WI38 (cell line): ENCODE data around the gene C2orf80.
A peak's percentile ranks its signal among the peaks of the same experiment; 100 is the strongest.

Experiments
- H3K4me3 ChIP-seq: 2 replicates; pipeline ENCODE4 v1.5.1; 2011; ENCODE audit warnings: low read depth, mild to moderate bottlenecking, control low read depth, low read length
- TF ChIP-seq, protein P1 (sequence below): IDR thresholded peaks from 2 replicates; pipeline ENCODE4 v1.5.1; 2012; ENCODE audit warnings: low read depth, mild to moderate bottlenecking, control low read depth, low read length

Gene C2orf80

DNA sequence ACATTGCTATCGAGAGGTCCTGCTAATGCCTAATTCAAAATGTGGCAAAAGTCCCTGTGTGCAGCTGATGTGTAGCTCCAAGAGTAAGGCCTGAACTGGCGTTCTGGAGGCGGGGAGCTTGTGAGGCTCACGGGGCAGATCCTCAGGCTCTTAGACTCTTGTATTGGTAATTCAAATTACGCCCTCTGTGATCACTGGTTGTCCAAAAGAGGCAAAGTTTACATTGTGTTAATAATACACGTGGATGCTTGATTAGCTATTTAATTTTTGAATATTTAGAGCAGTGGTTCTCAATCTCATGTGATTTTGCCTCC is 14.0 kb downstream of the C2orf80 start:
- TF ChIP-seq, protein P1, sequence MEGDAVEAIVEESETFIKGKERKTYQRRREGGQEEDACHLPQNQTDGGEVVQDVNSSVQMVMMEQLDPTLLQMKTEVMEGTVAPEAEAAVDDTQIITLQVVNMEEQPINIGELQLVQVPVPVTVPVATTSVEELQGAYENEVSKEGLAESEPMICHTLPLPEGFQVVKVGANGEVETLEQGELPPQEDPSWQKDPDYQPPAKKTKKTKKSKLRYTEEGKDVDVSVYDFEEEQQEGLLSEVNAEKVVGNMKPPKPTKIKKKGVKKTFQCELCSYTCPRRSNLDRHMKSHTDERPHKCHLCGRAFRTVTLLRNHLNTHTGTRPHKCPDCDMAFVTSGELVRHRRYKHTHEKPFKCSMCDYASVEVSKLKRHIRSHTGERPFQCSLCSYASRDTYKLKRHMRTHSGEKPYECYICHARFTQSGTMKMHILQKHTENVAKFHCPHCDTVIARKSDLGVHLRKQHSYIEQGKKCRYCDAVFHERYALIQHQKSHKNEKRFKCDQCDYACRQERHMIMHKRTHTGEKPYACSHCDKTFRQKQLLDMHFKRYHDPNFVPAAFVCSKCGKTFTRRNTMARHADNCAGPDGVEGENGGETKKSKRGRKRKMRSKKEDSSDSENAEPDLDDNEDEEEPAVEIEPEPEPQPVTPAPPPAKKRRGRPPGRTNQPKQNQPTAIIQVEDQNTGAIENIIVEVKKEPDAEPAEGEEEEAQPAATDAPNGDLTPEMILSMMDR, result no peak
- no peak overlapping the region for H3K4me3 ChIP-seq

DNA sequence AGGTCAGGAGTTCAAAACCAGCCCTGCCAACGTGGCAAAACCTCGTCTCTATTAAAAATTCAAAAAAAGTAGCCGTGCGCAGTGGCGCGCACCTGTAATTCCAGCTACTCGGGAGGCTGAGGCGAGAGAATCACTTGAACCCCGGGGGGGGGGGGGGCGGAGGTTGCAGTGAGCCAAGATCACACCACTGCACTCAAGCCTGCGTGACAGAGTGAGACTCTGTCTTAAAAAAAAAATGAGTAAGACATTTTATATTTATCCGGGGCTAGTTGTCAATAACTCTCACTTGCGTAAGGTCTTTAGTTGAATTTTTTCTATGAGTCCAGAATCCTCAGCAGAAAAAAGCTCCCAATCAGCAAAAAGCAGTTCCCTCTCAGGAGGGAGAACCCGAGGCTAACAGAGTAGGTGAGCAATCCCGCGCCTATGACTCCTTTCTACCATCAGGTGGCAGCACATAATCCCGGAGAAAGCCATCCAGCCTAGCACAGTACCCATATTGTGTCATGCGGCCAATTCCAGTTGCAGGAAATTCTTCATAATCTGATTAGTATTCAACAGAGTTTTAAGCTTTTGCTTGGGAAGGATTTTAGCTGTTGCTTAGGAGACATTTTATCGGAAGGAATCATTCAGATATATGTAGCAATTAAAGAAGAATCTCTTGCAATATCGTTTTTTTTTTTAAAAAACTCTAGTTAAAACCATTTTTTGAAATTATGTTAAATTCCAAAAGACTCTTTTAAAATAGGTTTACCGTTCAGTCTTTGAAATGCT is 14.6 kb downstream of the C2orf80 start:
- TF ChIP-seq, protein P1, result peak; percentile 92
- H3K4me3 ChIP-seq, result no peak overlapping the region

DNA sequence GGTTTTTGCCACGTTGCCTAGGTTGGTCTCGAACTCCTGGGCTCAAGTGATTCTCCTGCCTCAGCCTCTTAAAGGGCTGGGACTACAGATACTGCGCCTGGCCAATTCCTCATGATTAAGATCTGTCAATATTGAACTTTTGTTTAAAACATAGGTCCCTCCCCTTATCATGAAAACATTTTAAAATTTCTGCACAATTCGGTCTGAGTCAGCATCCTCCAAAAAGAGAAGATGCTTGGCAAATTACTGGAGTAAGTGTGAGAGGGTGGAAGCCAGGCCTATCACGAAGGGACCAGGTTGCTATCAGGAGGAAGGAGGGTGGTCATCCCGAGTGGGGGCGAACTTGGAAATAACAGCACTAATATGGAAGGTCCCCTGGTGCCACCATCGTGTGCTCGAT is 15.7 kb downstream of the C2orf80 start:
- no peak overlapping the region for H3K4me3 ChIP-seq
- TF ChIP-seq, protein P1, result no peak

DNA sequence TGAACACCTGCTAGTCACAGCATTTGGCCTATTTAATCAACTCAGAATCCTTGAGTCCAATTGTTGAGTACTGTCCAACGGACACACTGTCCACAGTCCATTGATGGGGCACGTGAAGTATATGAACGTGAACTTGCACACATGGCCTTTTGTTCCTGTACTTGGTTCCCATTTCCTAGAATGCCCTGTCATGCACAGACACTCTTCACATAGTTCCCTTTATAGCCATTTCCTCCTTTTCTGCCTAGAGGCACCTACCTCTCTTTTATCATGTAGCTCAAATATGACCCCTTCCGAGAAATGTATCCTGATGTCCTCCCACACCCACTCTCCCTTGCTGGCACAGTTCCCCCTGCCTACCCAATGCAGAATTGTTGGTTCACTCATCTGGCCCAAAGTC is 17.7 kb downstream of the C2orf80 start:
- no peak overlapping the region for H3K4me3 ChIP-seq

DNA sequence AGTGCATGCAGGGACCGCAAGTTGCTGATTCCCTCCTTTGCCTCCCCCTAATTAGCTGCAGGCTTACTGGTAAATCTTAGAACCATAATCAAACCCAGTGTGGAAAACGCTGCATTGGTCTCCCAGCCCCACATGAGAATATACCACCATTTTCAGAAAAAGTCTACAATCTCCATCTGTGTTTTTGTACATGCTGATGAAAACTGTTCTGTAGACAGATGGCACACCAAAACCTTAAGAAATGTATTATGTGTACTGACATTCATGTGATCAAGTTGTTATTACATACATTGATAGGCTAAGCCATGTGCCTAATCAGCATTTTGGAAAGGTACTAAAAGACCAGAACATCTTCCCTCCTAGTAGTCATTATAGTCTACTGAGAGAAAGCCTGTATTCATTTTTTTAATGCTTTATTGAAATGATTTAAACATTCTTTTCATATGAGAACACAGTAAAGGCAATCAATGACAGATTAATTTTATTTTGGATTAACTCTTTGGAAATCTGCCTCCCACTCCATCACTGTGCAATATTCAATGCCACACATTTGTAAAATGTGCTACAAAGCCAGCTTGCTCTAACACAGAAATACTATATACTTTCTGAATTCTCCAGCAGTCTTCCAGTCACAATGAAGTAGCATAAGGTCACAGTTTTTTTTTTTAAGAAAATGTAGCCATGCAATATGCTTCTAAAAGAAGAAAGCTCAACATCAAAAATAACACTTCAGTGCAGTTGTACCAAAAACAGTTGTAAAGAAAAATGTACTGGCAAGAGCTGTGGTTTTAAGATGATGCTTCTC is 24.7 kb downstream of the C2orf80 start:
- TF ChIP-seq, protein P1, result no peak
- H3K4me3 ChIP-seq, result no peak overlapping the region

More for the DNA sequence above, 17.7 kb downstream of the C2orf80 start:
- TF ChIP-seq, protein P1, result no peak

DNA sequence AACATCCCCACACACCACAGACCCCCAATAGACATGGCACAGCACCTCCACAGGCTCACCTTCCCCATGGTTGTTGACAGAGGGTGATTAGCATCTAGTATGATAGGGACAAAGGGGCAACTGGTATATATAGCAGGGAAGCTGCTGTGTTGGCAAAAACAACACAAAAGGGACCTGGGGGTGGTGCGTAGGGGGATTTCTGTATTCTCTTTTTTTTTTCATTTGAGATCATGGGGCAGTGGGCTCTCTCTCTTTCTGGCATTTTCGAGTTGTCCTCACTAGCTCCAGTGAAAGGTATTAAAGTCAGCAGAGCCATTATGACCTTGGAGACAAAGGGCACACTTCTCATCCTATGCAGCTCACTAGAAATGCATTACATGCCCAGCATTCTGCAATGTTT is 26.3 kb downstream of the C2orf80 start, which contains the start of gene CRYGA:
Gene CRYGA, minus strand, starts transcription at position 101 of the 400 bp plus-strand sequence. Its CDS starts 33 bp downstream, at position 68.
- H3K4me3 ChIP-seq, result no peak within 1 kb of the TSS
- TF ChIP-seq, protein P1, result no peak

DNA sequence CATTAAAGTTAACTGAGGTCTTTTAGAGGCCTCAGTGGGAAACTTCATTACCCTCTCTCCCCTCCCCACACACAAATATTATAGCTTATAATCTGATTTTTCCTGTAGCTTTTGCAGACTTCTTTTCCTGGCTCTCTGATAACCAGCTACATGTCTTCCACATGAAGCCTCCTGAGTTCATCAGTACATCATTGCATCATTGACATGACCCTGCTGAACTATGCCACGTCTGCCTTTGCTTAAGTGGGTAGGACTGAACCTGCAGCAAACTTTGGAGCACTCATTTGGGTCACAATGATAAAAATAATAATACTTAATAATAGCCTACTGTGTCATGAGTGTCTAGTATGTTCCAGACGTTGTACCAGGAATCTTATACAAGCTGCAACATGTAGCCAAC is 33.4 kb downstream of the C2orf80 start:
- no peak overlapping the region for H3K4me3 ChIP-seq
- TF ChIP-seq, protein P1, result no peak
